HL-60/S4 (cell line): ENCODE results near the gene FABP6.
"Not testable (repeated sequence)": the region's sequence is repeated elsewhere in the genome, so short reads cannot be mapped to it uniquely, and the experiment has no call there.

Experiments used
- in situ Hi-C: fragments of 300-500 bp; cut with MboI; formaldehyde crosslinking; loops from 2 replicates; pipeline ENCODE4 v1.14.3; 2022; ENCODE audit warnings: low sequenced_read_pairs

The FABP6 gene, protein sequence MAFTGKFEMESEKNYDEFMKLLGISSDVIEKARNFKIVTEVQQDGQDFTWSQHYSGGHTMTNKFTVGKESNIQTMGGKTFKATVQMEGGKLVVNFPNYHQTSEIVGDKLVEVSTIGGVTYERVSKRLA

GRCh38 chr5:160229190-160229742 lies at the start of gene FABP6:
Gene FABP6, plus strand, starts transcription at chr5:160229506. Its CDS starts 52 bp downstream, at chr5:160229558.
- in situ Hi-C loops = no loop called here

DNA sequence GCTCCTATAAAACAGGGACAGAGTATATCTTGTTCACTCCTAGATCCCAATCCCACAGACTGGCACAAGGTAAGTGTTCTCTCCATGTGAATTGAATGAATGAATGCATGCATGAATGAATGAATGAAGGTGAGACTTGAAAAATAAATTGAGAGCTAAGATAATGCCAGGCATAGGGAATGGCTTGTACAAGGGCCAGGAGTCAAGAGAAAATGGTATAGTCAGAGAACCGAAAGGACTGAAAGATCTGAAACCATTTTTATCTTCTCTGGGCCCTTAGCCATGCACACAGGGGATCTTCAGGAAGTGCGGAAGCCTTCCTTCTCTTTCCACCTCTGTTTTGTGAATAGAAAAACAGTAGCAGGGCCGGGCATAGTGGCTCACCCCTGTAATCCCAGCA lies 48.4 kb upstream of the FABP6 start:
- in situ Hi-C loops = no loop called here

GRCh38 chr5:160181965-160182622 lies 47.2 kb upstream of the FABP6 start:
- in situ Hi-C loops = no loop called here

DNA sequence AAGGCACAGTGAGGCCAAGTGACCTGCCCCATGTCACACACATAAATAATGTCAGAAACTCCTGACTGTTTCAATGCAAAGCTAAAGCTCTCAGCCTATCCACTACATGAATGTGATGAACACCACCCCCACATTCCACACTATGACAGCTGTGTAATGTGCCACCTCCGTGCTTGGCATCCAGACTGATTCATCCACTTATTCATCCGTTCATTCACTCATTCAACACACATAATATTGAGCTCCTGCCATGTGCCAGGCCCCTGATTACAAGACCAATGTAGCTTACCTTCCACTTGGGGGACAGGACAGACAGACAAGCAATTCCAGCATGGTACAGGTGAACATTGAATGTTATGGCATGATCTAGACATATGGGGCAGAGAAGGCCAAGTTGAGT lies 46.2 kb upstream of the FABP6 start:
- in situ Hi-C loops = no loop called here

GRCh38 chr5:160185626-160186360 lies 43.5 kb upstream of the FABP6 start:
- in situ Hi-C loops = no loop called here

- in situ Hi-C loops = no loop called here
Measured at GRCh38 chr5:160186480-160186879, 42.8 kb upstream of the FABP6 start.

- in situ Hi-C loops = no loop called here
Measured at GRCh38 chr5:160187091-160187490, 42.2 kb upstream of the FABP6 start.

GRCh38 chr5:160188141-160189015 lies 40.9 kb upstream of the FABP6 start:
- in situ Hi-C loops = no loop called here

GRCh38 chr5:160192424-160192823 lies 36.9 kb upstream of the FABP6 start:
- in situ Hi-C loops = no loop called here

- in situ Hi-C loops = not testable (repeated sequence)
Measured at GRCh38 chr5:160193076-160193475, 36.2 kb upstream of the FABP6 start.

- in situ Hi-C loops = not testable (repeated sequence)
Measured at GRCh38 chr5:160193790-160194189, 35.5 kb upstream of the FABP6 start.

- in situ Hi-C loops = no loop called here
Measured at GRCh38 chr5:160197341-160198144, 31.8 kb upstream of the FABP6 start.

DNA sequence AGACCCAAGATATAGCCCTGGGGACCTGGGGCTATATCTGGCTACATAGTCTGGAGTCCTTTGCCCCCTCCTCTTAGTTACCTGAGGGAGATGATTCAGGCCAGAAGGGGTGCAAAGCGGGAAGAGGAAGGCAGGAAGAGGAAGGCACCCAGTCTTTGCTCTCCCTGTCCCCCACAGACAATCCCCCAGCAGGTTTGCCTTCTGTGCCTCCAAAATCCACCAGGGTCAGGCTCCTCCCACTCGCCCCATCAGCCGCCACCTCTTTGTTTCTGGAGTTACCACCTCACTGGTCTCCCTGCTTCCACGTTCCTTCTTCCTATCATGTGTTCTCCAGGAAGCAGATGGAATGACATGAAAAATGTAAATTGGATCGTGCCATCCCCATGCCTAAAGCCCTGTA lies 31.2 kb upstream of the FABP6 start:
- in situ Hi-C loops = no loop called here

GRCh38 chr5:160198841-160199409 lies 30.4 kb upstream of the FABP6 start:
- in situ Hi-C loops = no loop called here

GRCh38 chr5:160199410-160199911 lies 29.8 kb upstream of the FABP6 start:
- in situ Hi-C loops = no loop called here

DNA sequence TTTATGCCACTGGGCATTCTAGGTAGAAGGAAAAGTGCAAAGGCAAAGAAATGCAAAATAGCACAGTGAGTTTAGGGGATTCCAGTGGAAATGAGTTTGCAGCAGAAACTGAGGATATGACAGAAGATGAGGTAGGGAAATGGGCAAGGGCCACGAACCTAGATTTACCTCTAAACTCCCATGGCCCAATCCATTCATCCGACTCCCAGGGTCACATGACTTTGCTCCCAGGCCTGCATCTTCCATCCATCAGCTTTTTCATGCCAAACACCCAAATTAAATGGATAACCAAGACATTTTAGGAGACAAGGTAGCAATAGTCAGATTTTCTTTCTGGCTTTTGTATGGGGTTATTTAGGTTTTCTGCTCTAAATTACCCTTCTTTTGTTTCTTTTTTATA lies 22.2 kb upstream of the FABP6 start:
- in situ Hi-C loops = no loop called here

GRCh38 chr5:160209917-160210316 lies 19.4 kb upstream of the FABP6 start:
- in situ Hi-C loops = no loop called here

DNA sequence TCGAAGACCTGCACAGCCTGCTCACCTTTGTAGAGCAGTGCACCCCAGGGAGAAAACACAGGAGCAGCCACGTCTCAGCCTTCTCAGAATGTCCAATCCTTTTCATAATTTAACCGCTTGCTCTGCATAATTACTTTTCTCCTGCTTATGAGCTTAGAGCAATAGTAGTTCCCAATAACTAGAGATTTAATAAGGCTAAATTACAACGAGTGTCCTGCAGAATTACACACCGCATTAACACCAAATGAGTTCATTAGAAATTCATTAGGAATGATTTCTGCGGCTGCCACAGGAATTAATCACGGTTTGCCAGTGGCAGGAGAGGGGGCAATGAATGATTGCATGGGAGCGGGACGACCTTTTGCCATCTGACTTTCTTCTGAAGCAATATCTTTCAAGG lies 18.7 kb upstream of the FABP6 start:
- in situ Hi-C loops = no loop called here

DNA sequence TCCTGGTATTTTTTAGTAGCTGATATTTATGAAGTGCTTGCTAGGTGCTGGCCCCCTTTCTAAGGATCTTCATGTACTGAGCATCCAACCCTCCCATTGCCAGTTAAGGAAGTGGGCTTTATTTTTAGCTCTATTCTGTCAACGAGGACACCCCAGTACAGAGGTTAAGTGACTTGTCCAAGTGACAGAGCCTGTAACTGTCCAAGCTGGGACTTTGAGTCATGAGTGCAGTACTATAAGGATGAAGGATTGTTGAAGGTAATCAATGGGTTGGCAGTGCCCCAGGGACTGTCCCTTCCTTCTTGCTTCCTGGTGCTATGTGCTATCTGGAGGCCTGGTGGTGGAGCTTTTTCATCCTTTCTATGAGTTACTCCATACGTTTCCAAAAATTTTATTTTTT lies 18.0 kb upstream of the FABP6 start:
- in situ Hi-C loops = no loop called here

DNA sequence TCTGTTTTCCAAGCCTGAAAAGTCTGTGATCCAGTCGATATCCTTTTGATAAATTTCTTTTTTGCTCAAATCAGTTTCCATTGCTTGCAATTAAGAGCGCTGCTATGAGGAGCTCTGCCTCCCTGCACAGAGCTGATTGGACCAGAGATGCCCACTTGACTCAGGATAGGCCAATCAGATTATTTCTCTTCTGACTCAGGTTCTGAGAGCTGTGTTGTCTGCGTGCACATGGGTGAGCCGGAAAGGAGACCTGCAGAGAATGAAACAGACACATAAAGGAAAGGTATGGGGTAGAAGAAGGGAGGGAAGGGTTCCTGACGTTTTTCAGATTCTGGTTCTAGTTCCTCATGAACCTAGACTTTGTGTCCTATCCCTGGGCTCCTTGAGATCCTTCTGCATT lies 15.8 kb upstream of the FABP6 start:
- in situ Hi-C loops = no loop called here
